Activated gamma-delta T cell (primary cell): ENCODE measurements around the gene CHAMP1.
"Not testable (repeated sequence)": the region's sequence is repeated elsewhere in the genome, so short reads cannot be mapped to it uniquely, and the experiment has no call there.

Source experiments
- DNase-seq: peaks from one replicate; lab custom pipeline; 2025; lab: John Stamatoyannopoulos, UW

The CHAMP1 gene

DNA sequence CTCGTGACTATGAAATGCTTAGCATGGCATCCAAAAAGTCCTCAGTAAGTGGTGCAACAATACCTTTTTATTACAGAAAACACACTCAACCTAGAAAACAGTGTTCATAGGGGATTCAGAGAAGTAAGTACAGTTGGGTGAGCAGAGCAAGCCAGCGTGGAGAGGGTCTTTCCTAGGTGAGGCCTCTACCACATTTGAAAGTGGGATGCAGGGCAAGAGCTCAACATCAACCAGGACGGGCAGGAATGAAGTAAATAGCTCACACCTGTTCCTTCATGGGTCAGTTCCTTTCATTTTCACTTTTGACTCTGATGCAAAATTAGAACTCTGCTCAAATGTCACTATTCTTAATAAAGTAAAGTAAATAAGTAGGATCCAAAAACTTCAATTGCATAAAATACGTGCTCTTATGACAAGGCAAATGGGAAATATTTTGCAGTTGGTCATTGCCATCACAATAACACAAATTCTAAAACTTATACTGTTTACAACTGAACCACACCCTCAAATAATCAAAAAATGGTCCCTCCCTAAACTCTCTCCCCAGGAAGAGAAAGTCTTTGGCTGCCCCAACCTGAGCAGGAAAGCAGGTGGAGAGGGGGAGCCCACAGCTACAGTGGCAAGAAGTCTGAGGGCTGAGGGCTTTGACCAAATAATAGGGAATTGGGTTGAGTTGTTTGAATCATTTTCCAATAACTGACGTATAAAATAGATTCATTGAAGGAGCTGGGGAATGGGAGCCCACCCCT is 20.2 kb downstream of the CHAMP1 start:
- DNase-seq, result no peak

- DNase-seq, result not testable (repeated sequence)
Observed at GRCh38 chr13:114336457-114336856, 22.2 kb downstream of the CHAMP1 start.

- no peak for DNase-seq
Observed at GRCh38 chr13:114338959-114339358, 24.7 kb downstream of the CHAMP1 start.

- DNase-seq, result no peak
Observed at GRCh38 chr13:114339857-114340534, 25.7 kb downstream of the CHAMP1 start.

DNA sequence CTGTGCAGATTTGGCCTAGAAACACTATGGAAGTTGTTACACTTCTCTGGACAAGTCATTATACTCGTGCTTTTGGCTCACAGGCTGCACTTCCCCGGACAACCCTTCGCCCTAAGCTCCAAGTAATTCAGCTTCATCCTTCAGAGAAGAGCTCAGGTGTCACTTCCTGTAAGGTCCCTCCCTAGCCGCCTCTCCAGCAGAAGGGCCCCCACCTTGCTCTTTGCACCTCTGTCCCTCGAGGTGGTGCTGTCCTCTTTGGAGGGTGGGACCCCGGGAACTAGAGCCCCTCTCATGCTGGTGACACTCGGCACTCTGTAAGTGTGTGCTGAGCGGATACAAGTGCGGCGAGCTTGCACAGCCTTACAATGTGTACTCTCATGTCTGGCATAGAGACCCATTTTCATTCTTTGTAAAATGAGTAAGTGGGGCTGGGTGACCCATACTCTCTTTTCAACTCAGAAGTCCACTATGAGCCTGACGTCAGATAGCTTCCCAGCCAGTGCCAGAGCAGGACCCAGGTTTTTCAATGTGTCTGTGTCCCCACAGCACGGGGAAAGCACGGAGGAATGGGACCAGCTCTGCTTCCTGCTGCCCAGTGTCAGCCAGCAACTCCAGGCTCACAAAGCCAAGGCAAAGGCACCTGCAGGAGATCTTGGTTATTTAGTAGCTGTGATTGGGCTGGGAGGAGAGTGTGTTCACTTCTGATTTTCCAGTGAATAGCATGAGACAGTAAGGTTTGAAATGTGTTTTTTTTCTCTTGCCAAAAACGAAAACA is 26.9 kb downstream of the CHAMP1 start:
- no peak for DNase-seq

DNA sequence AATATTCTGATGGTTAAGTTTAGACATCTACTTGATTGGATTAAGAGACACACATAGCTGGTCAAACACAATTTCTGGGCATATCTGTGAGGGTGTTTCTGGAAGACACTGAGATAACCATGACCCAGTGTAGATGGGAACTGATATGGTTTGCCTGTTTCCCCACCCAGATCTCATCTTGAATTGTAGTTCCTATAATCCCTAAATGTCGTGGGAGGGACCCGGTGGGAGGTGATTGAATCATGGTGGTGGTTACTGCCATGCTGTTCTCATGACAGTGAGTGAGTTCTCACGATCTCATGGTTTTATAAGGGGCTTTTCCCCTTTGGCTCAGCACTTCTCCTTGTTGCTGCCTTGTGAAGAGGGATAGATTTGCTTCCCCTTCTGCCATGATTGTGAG is 33.0 kb downstream of the CHAMP1 start:
- DNase-seq, result not testable (repeated sequence)

DNA sequence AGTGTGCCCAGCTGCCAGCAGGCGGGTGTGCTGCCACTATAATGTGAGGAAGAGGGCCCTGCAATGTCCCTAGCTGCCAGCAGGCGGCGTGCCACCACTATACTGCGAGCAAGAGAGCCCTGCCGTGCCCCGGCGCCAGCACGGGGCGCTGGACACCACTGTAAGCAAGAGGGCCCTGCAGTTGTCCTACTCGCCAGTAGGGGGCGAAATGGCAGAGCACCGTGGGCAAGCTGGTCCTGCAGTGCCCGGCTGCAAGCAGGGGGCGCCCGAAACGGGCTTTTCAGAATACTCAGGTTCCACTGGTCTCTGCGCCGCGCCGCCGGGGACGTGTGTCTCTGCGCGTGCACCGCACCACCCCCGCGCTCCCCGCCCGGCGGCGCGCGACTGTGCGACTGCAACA is 38.5 kb downstream of the CHAMP1 start:
- not testable (repeated sequence) for DNase-seq

DNA sequence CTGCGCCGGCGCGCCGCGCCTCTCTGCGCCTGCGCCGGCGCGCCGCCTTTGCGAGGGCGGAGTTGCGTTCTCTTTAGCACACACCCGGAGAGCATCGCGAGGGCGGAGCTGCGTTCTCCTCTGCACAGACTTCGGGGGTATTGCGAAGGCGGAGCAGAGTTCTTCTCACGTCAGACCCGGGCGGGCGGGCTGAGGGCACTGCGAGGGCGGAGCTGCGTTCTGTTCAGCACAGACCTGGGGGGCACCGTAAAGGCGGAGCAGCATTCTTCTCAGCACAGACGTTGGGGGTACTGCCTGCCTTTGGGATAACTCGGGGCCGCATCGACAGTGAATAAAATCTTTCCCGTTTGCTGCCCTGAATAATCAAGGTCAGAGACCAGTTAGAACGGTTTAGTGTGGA is 39.1 kb downstream of the CHAMP1 start:
- DNase-seq, result not testable (repeated sequence)
